D721Med (cell line): ENCODE data around the gene LRRTM2.

Source experiments
- DNase-seq: peaks from one replicate; pipeline ENCODE4 v3.0.0; 2011; ENCODE audit warnings: low spot score; ENCODE audit not compliant: insufficient read length
- FAIRE-seq: peaks from 2 replicates; lab custom pipeline; 2011; peaks lifted over from hg19 to GRCh38; lab: Jason Lieb, UNC
- TF ChIP-seq, protein P1 (sequence below): IDR thresholded peaks from 2 replicates; pipeline ENCODE4 v1.5.1; 2012; ENCODE audit warnings: mild to moderate bottlenecking, control low read depth; ENCODE audit not compliant: insufficient read depth; ENCODE audit errors: missing control alignments

LRRTM2 gene

DNA sequence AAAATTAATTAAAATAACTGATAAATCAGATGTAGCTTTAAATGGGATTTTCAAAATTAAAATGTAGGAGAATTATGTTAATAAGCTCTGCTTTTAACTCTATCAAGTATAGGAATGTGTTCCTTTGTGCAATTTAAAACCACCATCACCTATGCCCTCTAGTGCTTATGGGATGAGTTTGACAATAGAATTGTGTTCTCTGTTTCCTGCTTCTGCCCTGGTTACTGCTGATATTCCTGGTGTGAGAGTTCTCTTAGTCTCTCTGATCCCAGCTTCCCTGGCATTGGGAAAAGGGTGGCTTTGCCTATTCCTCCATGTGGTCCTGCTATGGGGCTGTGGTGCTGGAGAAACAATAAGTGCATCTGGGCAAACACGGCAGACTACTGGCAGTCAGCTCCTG is 8.1 kb downstream of the LRRTM2 start:
- no peak for FAIRE-seq
- TF ChIP-seq, protein P1, sequence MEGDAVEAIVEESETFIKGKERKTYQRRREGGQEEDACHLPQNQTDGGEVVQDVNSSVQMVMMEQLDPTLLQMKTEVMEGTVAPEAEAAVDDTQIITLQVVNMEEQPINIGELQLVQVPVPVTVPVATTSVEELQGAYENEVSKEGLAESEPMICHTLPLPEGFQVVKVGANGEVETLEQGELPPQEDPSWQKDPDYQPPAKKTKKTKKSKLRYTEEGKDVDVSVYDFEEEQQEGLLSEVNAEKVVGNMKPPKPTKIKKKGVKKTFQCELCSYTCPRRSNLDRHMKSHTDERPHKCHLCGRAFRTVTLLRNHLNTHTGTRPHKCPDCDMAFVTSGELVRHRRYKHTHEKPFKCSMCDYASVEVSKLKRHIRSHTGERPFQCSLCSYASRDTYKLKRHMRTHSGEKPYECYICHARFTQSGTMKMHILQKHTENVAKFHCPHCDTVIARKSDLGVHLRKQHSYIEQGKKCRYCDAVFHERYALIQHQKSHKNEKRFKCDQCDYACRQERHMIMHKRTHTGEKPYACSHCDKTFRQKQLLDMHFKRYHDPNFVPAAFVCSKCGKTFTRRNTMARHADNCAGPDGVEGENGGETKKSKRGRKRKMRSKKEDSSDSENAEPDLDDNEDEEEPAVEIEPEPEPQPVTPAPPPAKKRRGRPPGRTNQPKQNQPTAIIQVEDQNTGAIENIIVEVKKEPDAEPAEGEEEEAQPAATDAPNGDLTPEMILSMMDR: no peak
- DNase-seq: no peak

- DNase-seq: no peak
- no peak for FAIRE-seq
- TF ChIP-seq, protein P1: no peak
Observed at GRCh38 chr5:138853132-138853531, 22.0 kb downstream of the LRRTM2 start.

DNA sequence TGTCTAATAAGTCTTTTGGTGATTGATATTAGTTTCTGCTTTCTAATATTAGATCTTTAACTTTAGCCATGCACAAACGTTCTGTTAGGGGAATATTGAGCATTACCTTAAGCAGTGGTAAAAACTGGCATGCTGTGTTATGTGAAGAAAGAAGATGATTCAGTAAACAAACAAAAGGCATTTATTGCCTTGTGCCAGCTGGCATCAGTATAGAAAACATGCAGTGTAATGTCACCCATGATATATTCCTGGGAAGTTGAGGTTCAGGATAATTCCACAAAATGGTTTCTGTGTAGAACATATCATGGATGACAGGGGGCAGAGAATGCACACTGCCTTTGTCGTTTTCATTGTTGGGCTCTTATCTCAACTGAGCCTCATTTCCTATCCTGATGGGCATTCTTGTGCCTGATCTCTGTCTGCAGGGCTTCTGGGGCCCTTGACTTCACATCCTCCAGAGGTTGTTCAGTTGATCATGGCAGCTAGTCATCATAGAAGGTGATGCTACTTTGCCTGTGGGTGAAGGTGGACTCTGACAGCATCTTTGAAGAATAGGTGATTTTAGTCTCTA is 24.2 kb downstream of the LRRTM2 start:
- no peak for FAIRE-seq
- TF ChIP-seq, protein P1: no peak
- no peak for DNase-seq

- TF ChIP-seq, protein P1: no peak
- FAIRE-seq: no peak
- no peak for DNase-seq
Observed at GRCh38 chr5:138849882-138850281, 25.3 kb downstream of the LRRTM2 start.

GRCh38 chr5:138849439-138849838 is 25.7 kb downstream of the LRRTM2 start:
- TF ChIP-seq, protein P1: no peak
- DNase-seq (no peak), FAIRE-seq (no peak)

DNA sequence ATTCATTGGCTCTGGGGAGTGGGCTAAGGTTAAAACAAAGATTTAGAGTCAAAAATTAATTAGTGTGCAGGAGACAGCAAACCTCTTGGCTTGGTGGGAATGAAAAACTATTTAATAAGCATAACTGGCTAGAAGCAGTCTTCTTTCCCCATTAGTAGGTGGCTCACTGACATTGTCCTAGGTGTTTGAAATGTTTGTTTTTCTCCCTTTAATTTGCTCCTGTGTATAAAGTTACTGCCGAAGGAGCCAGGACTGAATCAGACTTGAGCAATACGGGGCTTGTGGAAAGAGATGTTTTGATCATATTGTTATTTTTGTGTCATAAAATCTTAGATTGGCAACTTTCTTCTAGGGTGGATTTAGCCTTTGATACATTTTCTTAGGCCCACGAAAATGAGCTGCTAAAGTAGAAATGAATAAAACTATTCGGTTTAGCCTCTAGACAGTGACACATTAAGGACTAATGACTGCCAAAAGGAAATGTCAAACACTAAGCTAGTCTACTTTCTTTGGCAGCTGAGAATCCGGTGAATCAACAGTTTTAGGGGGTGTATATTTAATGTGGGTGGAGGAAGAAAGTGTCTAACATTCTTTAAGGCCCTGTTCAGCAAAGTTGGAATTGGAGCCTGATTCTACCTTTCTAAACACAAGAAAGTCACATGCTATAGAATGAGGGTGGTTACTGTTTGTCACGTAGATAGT is 30.2 kb downstream of the LRRTM2 start:
- FAIRE-seq: no peak
- no peak for DNase-seq
- TF ChIP-seq, protein P1: no peak

- FAIRE-seq (no peak), DNase-seq (no peak)
- TF ChIP-seq, protein P1: no peak
Observed at GRCh38 chr5:138844125-138844461, 31.0 kb downstream of the LRRTM2 start.
